ENCODE data around the gene SLC30A7.
"Not testable (repeated sequence)": the region's sequence is repeated elsewhere in the genome, so short reads cannot be mapped to it uniquely, and the experiment has no call there.

Gene SLC30A7

DNA sequence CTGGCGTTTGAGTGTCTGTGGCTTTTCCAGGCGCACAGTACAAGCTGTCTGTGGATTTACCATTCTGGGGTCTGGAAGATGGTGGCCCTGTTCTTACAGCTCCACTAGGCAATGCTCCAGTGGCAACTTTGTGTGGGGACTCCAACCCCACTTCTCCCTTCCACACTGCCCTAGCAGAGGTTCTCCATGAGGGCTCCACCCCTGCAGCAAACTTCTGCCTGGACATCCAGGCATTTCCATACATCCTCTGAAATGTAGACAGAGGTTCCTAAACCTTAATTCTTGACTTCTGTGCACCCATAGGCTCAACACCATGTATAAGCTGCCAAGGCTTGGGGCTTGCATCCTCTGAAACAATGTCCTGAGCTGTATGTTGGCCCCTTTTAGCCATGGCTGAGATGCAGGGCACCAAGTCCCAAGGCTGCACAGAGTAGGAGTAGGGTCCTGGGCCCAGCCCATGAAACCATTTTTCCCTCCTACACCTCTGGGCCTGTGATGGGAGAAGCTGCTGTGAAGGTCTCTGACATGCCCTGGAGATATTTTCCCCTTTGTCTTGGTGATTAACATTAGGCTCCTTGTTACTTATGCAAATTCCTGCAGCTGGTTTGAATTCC is 5.9 kb upstream of the SLC30A7 start:
- in situ Hi-C loops (cut with HindIII; ENCODE audit: low sequenced_read_pairs) = not testable (repeated sequence)

GRCh38 chr1:100891380-100891779 is 4.5 kb upstream of the SLC30A7 start:
- in situ Hi-C loops (cut with HindIII; ENCODE audit: low sequenced_read_pairs) = no loop called here

DNA sequence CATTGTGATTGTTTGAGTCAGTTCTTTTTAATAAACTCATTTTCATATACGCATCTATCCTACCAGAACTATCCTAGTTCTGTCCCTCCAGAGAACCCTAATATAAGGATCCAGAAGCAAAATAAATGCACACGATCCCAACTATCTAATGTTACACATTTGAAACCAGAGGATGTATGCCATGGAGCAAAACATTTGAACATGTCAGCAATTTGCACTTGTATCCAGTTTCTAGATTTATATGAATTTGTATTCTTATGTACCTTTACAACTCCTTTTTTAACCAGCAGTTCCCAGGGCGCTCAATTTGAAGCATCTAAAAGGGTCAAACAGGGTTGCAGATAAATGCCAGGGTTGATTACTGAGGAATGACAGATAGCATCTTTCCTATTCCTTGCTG is 3.3 kb upstream of the SLC30A7 start:
- in situ Hi-C loops (cut with HindIII; ENCODE audit: low sequenced_read_pairs) = no loop called here

- in situ Hi-C loops (cut with HindIII; ENCODE audit: low sequenced_read_pairs) = no loop called here
Measured at GRCh38 chr1:100893718-100894117, 2.2 kb upstream of the SLC30A7 start.

DNA sequence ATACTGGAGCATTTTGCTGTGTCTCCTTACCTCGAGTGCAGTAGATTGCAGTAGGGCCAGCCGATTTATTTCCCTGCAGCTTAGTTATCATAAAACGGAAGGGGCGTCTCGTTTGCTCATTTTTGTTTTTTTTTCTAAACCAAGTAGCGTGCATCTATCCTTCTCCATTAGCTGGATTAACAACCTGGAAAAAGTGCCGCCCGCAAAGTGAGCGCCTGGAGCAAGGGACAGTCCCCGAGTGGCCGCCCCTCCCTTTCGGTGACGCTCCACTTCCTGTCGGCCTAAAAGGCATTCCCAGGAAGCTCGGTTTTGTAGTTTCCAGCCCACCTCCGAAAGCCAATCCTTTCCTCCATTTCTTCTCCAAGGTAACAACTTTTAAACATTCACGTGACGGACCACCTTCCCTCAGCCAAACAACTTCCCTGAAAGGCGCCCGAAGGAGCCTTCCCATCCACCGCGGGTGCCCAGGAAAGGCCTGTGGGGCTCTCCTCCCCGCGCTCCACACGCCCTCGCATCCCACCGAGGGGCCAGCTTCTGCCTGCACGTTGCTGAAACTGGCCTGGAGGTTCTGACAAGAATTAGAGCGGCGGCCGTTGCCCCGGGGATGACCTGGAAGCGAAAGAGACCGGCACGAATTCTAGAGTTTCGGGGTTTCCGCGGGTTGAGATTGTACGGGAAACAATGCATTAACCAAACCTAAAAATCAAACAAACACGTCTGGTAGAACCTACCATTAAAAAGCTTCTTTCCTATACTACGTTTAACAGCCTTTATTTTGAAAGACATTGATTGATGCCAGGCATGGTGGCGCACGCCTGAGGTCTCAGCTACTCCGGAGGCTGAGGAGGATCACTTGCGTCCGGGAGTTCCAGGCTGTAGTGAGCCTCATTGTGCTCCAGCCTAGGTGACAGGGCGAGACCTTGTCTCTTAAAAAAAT is 1.0 kb upstream of the SLC30A7 start, which contains the start of gene EXTL2:
Gene EXTL2 (minus strand): TSS at position 240 of the 937 bp plus-strand sequence. CDS start 6,085 bp downstream, outside the sequence.
- in situ Hi-C loops (cut with HindIII; ENCODE audit: low sequenced_read_pairs) = no loop called here

GRCh38 chr1:100896481-100896982 is 642 bp downstream of the SLC30A7 start:
- in situ Hi-C loops (cut with HindIII; ENCODE audit: low sequenced_read_pairs) = no loop called here

- in situ Hi-C loops (cut with HindIII; ENCODE audit: low sequenced_read_pairs) = no loop called here
Measured at GRCh38 chr1:100902365-100902764, 6.5 kb downstream of the SLC30A7 start.

GRCh38 chr1:100903777-100904176 is 7.9 kb downstream of the SLC30A7 start:
- in situ Hi-C loops (cut with HindIII; ENCODE audit: low sequenced_read_pairs) = no loop called here

- in situ Hi-C loops (cut with HindIII; ENCODE audit: low sequenced_read_pairs) = no loop called here
Measured at GRCh38 chr1:100904528-100904927, 8.6 kb downstream of the SLC30A7 start.

DNA sequence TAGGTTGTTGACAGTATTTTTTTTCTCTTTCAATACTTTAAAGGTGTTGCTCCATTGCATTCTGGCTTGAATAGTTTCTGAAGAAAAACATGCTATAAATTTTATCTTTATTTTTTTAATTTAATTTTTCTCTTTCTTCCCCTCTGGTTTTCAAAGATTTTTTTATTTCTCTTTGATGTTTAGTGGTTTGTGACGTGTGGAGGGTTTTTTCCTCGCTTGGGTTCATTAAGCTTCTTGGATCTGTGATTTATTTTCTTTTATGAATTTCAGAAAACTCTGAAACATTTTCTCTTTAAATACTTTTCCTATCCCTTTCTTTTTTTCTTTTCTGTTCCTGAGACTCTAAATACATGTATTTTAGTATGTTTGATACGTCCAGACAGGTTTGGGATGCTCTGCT is 9.3 kb downstream of the SLC30A7 start:
- in situ Hi-C loops (cut with HindIII; ENCODE audit: low sequenced_read_pairs) = no loop called here

DNA sequence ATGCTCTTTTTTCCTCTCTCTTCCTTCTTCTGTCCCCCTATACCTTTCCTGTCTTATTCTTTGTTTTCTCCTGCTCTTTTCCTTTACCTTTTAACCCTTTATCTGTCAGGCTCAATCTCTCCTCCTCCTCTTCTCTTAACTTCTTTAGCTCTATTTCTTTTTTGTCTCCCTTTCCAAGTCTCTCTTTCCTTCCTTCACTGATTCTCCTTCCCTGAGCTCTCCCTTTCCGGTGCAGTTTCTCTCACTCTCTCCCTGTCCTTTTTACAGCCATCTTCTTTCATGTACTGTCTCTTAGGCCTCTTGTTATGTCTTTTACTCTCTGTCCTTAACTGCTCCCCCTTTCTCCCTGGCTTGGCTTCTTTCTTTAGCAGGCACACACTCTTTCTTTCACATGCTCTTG is 12.0 kb downstream of the SLC30A7 start:
- in situ Hi-C loops (cut with HindIII; ENCODE audit: low sequenced_read_pairs) = no loop called here

GRCh38 chr1:100909018-100909417 is 13.1 kb downstream of the SLC30A7 start:
- in situ Hi-C loops (cut with HindIII; ENCODE audit: low sequenced_read_pairs) = no loop called here

- in situ Hi-C loops (cut with HindIII; ENCODE audit: low sequenced_read_pairs) = no loop called here
Measured at GRCh38 chr1:100912019-100912418, 16.1 kb downstream of the SLC30A7 start.

GRCh38 chr1:100921110-100921706 is 25.3 kb downstream of the SLC30A7 start:
- in situ Hi-C loops (cut with HindIII; ENCODE audit: low sequenced_read_pairs) = no loop called here

- in situ Hi-C loops (cut with HindIII; ENCODE audit: low sequenced_read_pairs) = no loop called here
Measured at GRCh38 chr1:100924212-100924611, 28.3 kb downstream of the SLC30A7 start.

- in situ Hi-C loops (cut with HindIII; ENCODE audit: low sequenced_read_pairs) = no loop called here
Measured at GRCh38 chr1:100924991-100925390, 29.1 kb downstream of the SLC30A7 start.

DNA sequence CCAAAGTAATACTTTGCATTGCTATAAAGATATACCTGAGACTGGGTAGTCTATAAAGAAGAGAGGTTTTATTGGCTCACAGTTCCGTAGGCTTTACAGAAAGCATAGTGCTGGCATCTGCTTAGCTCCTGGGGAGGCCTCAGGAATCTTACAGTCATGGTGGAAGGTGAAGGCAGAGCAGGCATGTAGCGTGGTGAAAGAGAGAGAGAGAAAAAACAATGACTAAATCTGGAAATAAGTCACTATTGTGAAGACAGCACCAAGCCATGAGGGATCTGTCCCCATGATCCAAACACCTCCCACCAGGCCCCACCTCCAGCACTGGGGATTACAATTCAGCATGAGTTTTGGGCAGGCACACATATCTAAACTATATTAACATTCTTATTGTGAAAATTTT is 30.4 kb downstream of the SLC30A7 start:
- in situ Hi-C loops (cut with HindIII; ENCODE audit: low sequenced_read_pairs) = no loop called here

DNA sequence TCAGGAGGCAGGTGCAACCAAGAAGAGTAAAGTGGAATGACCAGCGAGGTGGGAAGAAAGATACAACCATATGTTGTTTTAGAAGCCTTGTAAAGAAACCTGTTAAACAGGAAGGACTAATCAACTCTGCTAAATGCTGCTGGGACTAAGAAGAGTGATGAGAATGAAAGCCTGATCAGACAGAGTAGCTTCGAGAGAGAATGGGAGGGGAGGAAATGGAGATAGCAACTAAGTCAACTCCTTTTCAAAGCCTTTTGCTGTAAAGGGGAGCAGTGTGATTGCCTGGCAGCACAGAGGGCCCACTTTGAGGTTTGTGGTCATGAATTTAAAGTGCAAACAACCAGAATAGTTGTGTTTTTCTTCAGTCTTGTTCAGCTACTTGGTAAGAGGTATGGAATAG is 31.4 kb downstream of the SLC30A7 start:
- in situ Hi-C loops (cut with HindIII; ENCODE audit: low sequenced_read_pairs) = no loop called here

DNA sequence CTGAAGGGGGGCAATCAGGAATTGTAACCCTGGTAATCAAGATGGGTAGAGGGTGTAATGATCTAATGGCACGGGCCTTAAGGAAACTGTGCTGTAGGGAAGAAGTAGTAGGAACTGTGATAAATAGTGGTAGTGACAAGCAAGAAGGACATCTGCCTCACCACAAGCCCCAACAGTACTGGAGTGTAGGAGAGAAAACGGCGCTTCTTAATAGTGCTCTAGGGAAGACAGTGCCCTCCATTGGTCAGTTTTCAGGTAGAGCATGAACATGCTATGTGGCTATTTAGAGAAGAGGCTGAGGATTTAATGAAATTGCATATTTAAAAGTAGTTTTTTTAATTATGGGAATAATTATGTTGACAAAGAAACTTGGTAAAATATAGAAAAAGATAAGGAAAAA is 32.2 kb downstream of the SLC30A7 start:
- in situ Hi-C loops (cut with HindIII; ENCODE audit: low sequenced_read_pairs) = no loop called here

- in situ Hi-C loops (cut with HindIII; ENCODE audit: low sequenced_read_pairs) = no loop called here
Measured at GRCh38 chr1:100930494-100930893, 34.6 kb downstream of the SLC30A7 start.

DNA sequence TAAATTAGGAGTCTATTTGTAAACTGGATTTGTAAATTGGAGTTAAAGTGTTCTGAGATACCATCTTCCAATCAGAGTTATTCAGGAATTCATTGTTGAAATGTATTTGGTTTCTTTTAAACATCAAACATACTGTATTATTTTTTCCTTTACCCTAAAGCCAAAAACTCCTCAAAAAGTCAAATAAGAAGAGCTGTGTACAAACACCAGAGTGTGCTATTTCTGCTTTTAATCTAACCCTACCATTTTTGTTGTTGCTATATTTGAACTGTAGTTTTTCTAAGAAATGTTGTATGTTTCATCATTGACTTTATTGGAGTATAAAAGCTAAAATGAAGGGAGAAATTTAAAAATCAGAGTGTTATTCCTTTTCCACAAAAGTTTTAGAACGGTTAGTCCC is 35.8 kb downstream of the SLC30A7 start:
- in situ Hi-C loops (cut with HindIII; ENCODE audit: low sequenced_read_pairs) = no loop called here

DNA sequence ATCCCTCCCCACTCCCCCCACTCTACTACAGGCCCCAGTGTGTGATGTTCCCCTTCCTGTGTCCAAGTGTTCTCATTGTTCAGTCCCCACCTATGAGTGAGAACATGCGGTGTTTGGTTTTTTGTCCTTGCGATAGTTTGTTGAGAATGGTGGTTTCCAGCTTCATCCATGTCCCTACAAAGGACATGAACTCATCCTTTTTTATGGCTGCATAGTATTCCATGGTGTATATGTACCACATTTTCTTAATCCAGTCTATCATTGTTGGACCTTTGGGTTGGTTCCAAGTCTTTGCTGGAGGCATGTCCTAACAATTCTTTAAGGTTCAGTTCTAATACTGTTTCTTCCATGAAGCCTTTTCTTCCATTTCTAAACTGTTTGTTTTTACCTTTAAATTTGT is 37.7 kb downstream of the SLC30A7 start:
- in situ Hi-C loops (cut with HindIII; ENCODE audit: low sequenced_read_pairs) = not testable (repeated sequence)
